Prostate gland (tissue), 2 donors: ENCODE measurements around the gene ZNF488.

Experiments used
- CTCF ChIP-seq, 4 experiments: fragments of 200-600 bp in 2 of 4; fragments of 450-650 bp in 2 of 4; sonication (generic) in 2 of 4; IDR thresholded peaks; 1 replicate in 3 of 4; 2 replicates in 1 of 4; pipeline ENCODE4 v1.5.1; 2016 to 2019; ENCODE audit warnings: antibody characterized with exemption in 4 of 4, mild to moderate bottlenecking in 2 of 4, moderate library complexity in 2 of 4
- POLR2A ChIP-seq: fragments of 450-650 bp; IDR thresholded peaks from one replicate; pipeline ENCODE4 v1.6.1; 2016; ENCODE audit warnings: antibody characterized with exemption, mild to moderate bottlenecking
- POLR2AphosphoS5 ChIP-seq: sonication (generic); formaldehyde crosslinking; IDR thresholded peaks from one replicate; pipeline ENCODE4 v1.6.1; 2017; ENCODE audit warnings: antibody characterized with exemption

- TF ChIP-seq CTCF (IDR thresholded peaks at IDR 0.05) (no peak), POLR2A (no peak), POLR2AphosphoS5 (no peak)
These were observed 41.8 kb upstream of the ZNF488 start for GRCh38 chr10:47425813-47426419.
